ENCODE measurements around the gene VWA8.
"Not testable (repeated sequence)": the region's sequence is repeated elsewhere in the genome, so short reads cannot be mapped to it uniquely, and the experiment has no call there.

Gene VWA8

GRCh38 chr13:41639237-41639904 is 321.5 kb downstream of the VWA8 start:
- DNase-seq: no peak

GRCh38 chr13:41637586-41637985 is 323.3 kb downstream of the VWA8 start:
- DNase-seq: no peak

GRCh38 chr13:41637032-41637431 is 323.9 kb downstream of the VWA8 start:
- DNase-seq: not testable (repeated sequence)

- not testable (repeated sequence) for DNase-seq
Observed at GRCh38 chr13:41636590-41636989, 324.3 kb downstream of the VWA8 start.

GRCh38 chr13:41634407-41634806 is 326.5 kb downstream of the VWA8 start:
- DNase-seq: no peak

GRCh38 chr13:41633776-41634175 is 327.1 kb downstream of the VWA8 start:
- no peak for DNase-seq

- no peak for DNase-seq
Observed at GRCh38 chr13:41631296-41631965, 329.5 kb downstream of the VWA8 start.

- no peak for DNase-seq
Observed at GRCh38 chr13:41627425-41627824, 333.5 kb downstream of the VWA8 start.

GRCh38 chr13:41624041-41624440 is 336.9 kb downstream of the VWA8 start:
- no peak for DNase-seq

GRCh38 chr13:41622432-41623429 is 338.2 kb downstream of the VWA8 start:
- no peak for DNase-seq

- no peak for DNase-seq
Observed at GRCh38 chr13:41621716-41622431, 339.0 kb downstream of the VWA8 start.

- DNase-seq: not testable (repeated sequence)
Observed at GRCh38 chr13:41617633-41618032, 343.3 kb downstream of the VWA8 start.

- DNase-seq: no peak
Observed at GRCh38 chr13:41616151-41616550, 344.8 kb downstream of the VWA8 start.

- no peak for DNase-seq
Observed at GRCh38 chr13:41615528-41615855, 345.4 kb downstream of the VWA8 start.

- no peak for DNase-seq
Observed at GRCh38 chr13:41614671-41615527, 346.0 kb downstream of the VWA8 start.

- no peak for DNase-seq
Observed at GRCh38 chr13:41613984-41614661, 346.8 kb downstream of the VWA8 start.

- no peak for DNase-seq
Observed at GRCh38 chr13:41613471-41613870, 347.4 kb downstream of the VWA8 start.

- no peak for DNase-seq
Observed at GRCh38 chr13:41611385-41611784, 349.5 kb downstream of the VWA8 start.

GRCh38 chr13:41610404-41610803 is 350.5 kb downstream of the VWA8 start:
- no peak for DNase-seq

- no peak for DNase-seq
Observed at GRCh38 chr13:41609828-41610227, 351.1 kb downstream of the VWA8 start.

GRCh38 chr13:41608839-41609177 is 352.1 kb downstream of the VWA8 start:
- no peak for DNase-seq
